ENCODE data around the gene TULP4.
"Not testable (repeated sequence)": the region's sequence is repeated elsewhere in the genome, so short reads cannot be mapped to it uniquely, and the experiment has no call there.

TULP4 gene

GRCh38 chr6:158388727-158389126, 76.5 kb downstream of the TULP4 start:
- no peak for TF ChIP-seq CTCF (IDR thresholded peaks at IDR 0.05)
- no peak for TF ChIP-seq ZFX (IDR thresholded peaks at IDR 0.05; ENCODE audit: borderline replicate concordance)
- no peak overlapping the region for H3K27ac ChIP-seq

- TF ChIP-seq CTCF (IDR thresholded peaks at IDR 0.05) (no peak), ZFX (IDR thresholded peaks at IDR 0.05; ENCODE audit: borderline replicate concordance) (no peak)
- H3K27ac ChIP-seq, result no peak overlapping the region
These were observed 77.1 kb downstream of the TULP4 start for GRCh38 chr6:158389193-158389919.

GRCh38 chr6:158391276-158391675, 79.0 kb downstream of the TULP4 start:
- TF ChIP-seq CTCF (IDR thresholded peaks at IDR 0.05) (no peak), ZFX (IDR thresholded peaks at IDR 0.05; ENCODE audit: borderline replicate concordance) (no peak)
- no peak overlapping the region for H3K27ac ChIP-seq

GRCh38 chr6:158391977-158392376, 79.7 kb downstream of the TULP4 start:
- not testable (repeated sequence) for H3K27ac ChIP-seq

- no peak for TF ChIP-seq ZFX (IDR thresholded peaks at IDR 0.05; ENCODE audit: borderline replicate concordance)
- no peak overlapping the region for H3K27ac ChIP-seq
These were observed 83.9 kb downstream of the TULP4 start for GRCh38 chr6:158396136-158396535.

- TF ChIP-seq ZFX (IDR thresholded peaks at IDR 0.05; ENCODE audit: borderline replicate concordance) (no peak), CTCF (IDR thresholded peaks at IDR 0.05) (no peak)
These were observed 85.3 kb downstream of the TULP4 start for GRCh38 chr6:158397578-158397977.

GRCh38 chr6:158398252-158399024, 86.2 kb downstream of the TULP4 start:
- no peak for TF ChIP-seq CTCF (IDR thresholded peaks at IDR 0.05)
- no peak for TF ChIP-seq ZFX (IDR thresholded peaks at IDR 0.05; ENCODE audit: borderline replicate concordance)

More at GRCh38 chr6:158397578-158397977, 85.3 kb downstream of the TULP4 start:
- H3K27ac ChIP-seq, result no peak overlapping the region

GRCh38 chr6:158399040-158399700, 86.9 kb downstream of the TULP4 start:
- H3K27ac ChIP-seq, result no peak overlapping the region
- TF ChIP-seq CTCF (IDR thresholded peaks at IDR 0.05) (no peak), ZFX (IDR thresholded peaks at IDR 0.05; ENCODE audit: borderline replicate concordance) (no peak)

More at GRCh38 chr6:158398252-158399024, 86.2 kb downstream of the TULP4 start:
- H3K27ac ChIP-seq, result no peak overlapping the region
